ENCODE measurements around the gene DBN1. TPM values are rescaled to one million over a fixed set of nuclear protein-coding genes. Genes with fewer than 3 reads are reported as not detected.

DBN1 gene
- total and polyA plus RNA-seq, 9 of the 15 experiments (the other 6 are each of a cell fraction or from before 2014, with no cell fraction given), result 0.25 to 87.2 (median 27.9) TPM

GRCh38 chr5:177508837-177509236 lies 35.4 kb upstream of the DBN1 start (continued):
- TF ChIP-seq YY1 (IDR thresholded peaks at IDR 0.05; ENCODE audit: borderline replicate concordance in 1 of 3, control insufficient read depth in 1 of 3, extremely low read depth in 1 of 3, insufficient read depth in 3 of 3, insufficient read length in 1 of 3, insufficient replicate concordance in 2 of 3, low read depth in 1 of 3, low read length in 2 of 3) (no peak), TCF15 (CRISPR knock-in tag; IDR thresholded peaks at IDR 0.05) (no peak), NBN (IDR thresholded peaks at IDR 0.05; ENCODE audit: low read depth) (no peak), MEIS2 (IDR thresholded peaks at IDR 0.05; ENCODE audit: partially characterized antibody) (no peak), FOXM1 (IDR thresholded peaks at IDR 0.05; ENCODE audit: low read depth) (peak; percentile 36; the same call in 1 of the 2 replicates), FOXM1 (CRISPR knock-in tag; IDR thresholded peaks at IDR 0.05; ENCODE audit: low read depth) (no peak), BHLHE40 (IDR thresholded peaks at IDR 0.05; ENCODE audit: low read length) (peak; percentile 24; the same call in 1 of the 2 replicates), USF2 (CRISPR knock-in tag; IDR thresholded peaks at IDR 0.05) (no peak), CHD4 (IDR thresholded peaks at IDR 0.05; ENCODE audit: insufficient read depth, insufficient replicate concordance, low read depth, low read length, poor library complexity, severe bottlenecking) (no peak), PCBP2 (IDR thresholded peaks at IDR 0.05; ENCODE audit: low read depth, low read length, poor library complexity, severe bottlenecking) (no peak), ZNF324 (CRISPR knock-in tag; IDR thresholded peaks at IDR 0.05) (no peak), JUNB (CRISPR knock-in tag; conservative IDR thresholded peaks at IDR 0.05) (no peak), SOX6 (IDR thresholded peaks at IDR 0.05) (no peak), ZBED1 (IDR thresholded peaks at IDR 0.05) (no peak), BACH1 (tag; IDR thresholded peaks at IDR 0.05) (no peak), CBFA2T3 (IDR thresholded peaks at IDR 0.05) (peak; percentile 94), KLF13 (tag; IDR thresholded peaks at IDR 0.05; ENCODE audit: borderline replicate concordance, low read depth) (no peak), KAT7 (CRISPR knock-in tag; IDR thresholded peaks at IDR 0.05; ENCODE audit: borderline replicate concordance) (no peak), MLX (CRISPR knock-in tag; conservative IDR thresholded peaks at IDR 0.05) (no peak), ZFP30 (CRISPR knock-in tag; IDR thresholded peaks at IDR 0.05; ENCODE audit: borderline replicate concordance) (no peak), RNF2 (IDR thresholded peaks at IDR 0.05) (peak; percentile 63; the same call in 1 of the 2 replicates), MAFF (IDR thresholded peaks at IDR 0.05; ENCODE audit: low read length) (no peak), MBD2 (IDR thresholded peaks at IDR 0.05; ENCODE audit: borderline replicate concordance, low read depth) (0 out of 2 replicates have a peak, but pooled peaks have one; percentile 27), NEUROD1 (IDR thresholded peaks at IDR 0.05; ENCODE audit: borderline replicate concordance, low read depth, low read length, partially characterized antibody) (peak; percentile 20), FOXK2 (conservative IDR thresholded peaks at IDR 0.05 in 1 of 2, IDR thresholded peaks at IDR 0.05 in 1 of 2; ENCODE audit: low read depth in 2 of 2) (no peak; a peak in 1 of 4 replicates), NCOA4 (IDR thresholded peaks at IDR 0.05; ENCODE audit: partially characterized antibody) (no peak), GABPB2 (CRISPR knock-in tag; conservative IDR thresholded peaks at IDR 0.05) (no peak)

Data from K562 (cell line).